KOPT-K1 (cell line): ENCODE measurements around the gene GTF2I.
"Not testable (repeated sequence)": the region's sequence is repeated elsewhere in the genome, so short reads cannot be mapped to it uniquely, and the experiment has no call there.

Experiments
- H3K27ac ChIP-seq: fragments of 200-600 bp; sonication (generic); 2 replicates; pipeline ENCODE4 v1.5.1; 2016; ENCODE audit warnings: antibody characterized with exemption, mild to moderate bottlenecking, low read depth, low read length; ENCODE audit not compliant: poor library complexity, severe bottlenecking
- H3K36me3 ChIP-seq: fragments of 200-600 bp; sonication (generic); 2 replicates; pipeline ENCODE4 v1.5.1; 2017; ENCODE audit warnings: antibody characterized with exemption, mild to moderate bottlenecking, low read length, moderate library complexity; ENCODE audit not compliant: insufficient read depth
- H3K9me3 ChIP-seq: fragments of 200-600 bp; sonication (generic); 2 replicates; pipeline ENCODE4 v1.5.1; 2017; ENCODE audit warnings: antibody characterized with exemption, low read length, mild to moderate bottlenecking; ENCODE audit not compliant: insufficient read depth, poor library complexity, severe bottlenecking

The GTF2I gene

GRCh38 chr7:74650493-74651132 is 6.9 kb upstream of the GTF2I start:
- H3K27ac ChIP-seq: peak overlapping the region; percentile 69

DNA sequence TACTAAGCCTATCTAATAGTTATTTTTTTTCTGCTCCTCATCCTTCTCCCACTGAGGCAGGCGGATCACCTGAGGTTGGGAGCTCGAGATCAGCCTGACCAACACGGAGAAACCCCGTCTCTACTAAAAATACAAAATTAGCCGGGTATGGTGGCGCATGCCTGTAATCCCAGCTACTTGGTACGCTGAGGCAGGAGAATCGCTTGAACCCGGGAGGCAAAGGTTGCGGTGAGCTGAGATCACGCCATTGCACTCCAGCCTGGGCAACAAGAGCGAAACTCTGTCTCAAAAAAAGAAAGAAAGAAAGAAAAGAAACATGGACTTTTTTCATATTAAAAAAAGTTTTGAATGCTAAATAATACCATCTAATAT is 6.4 kb upstream of the GTF2I start:
- peak overlapping the region; percentile 69 for H3K27ac ChIP-seq
- not testable (repeated sequence) for H3K9me3 ChIP-seq, H3K36me3 ChIP-seq

More at GRCh38 chr7:74650493-74651132, 6.9 kb upstream of the GTF2I start:
- not testable (repeated sequence) for H3K36me3 ChIP-seq, H3K9me3 ChIP-seq

GRCh38 chr7:74653686-74654181 is 3.8 kb upstream of the GTF2I start:
- Histone ChIP-seq H3K27ac (no peak overlapping the region), H3K9me3 (no peaks in the 10 kb centered on the region), H3K36me3 (no peaks in the 10 kb centered on the region)

- H3K27ac ChIP-seq: no peak overlapping the region
Measured at GRCh38 chr7:74654811-74655210, 2.7 kb upstream of the GTF2I start.

GRCh38 chr7:74655324-74655723 is 2.2 kb upstream of the GTF2I start:
- Histone ChIP-seq H3K27ac (no peak overlapping the region), H3K36me3 (peaks cover 15% of the 10 kb centered on the region), H3K9me3 (no peaks in the 10 kb centered on the region)

More at GRCh38 chr7:74654811-74655210, 2.7 kb upstream of the GTF2I start:
- peaks cover 9% of the 10 kb centered on the region for H3K36me3 ChIP-seq
- H3K9me3 ChIP-seq: no peaks in the 10 kb centered on the region

DNA sequence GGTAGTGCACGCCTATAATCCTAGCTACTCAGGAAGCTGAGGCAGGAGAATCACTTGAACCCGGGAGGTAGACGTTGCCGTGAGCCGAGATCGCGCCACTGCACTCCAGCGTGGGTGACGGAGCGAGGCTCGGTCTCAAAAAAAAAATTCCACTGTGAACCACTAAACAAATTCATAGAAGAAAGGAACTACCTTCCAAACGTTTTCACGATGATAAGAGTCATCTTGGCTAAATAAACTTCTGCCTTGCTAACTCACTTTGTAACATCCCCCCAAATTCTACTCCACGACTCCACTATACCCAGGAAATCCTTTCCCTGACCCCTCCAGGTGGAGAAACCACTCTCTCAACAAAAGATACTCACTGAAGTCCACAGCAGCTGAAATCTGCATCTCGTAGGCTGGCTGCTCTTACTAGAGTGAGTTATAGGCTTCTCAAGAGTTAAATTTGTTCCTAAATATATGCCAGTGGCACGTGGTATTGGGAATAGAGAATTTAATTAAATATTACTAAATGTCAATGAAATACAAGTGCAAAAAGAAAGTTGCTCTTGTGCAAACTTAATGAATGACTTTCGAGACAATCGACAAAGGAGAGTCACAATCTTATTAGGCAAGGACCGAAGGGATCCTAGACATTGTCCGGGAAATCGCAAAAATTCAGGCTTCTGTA is 1.6 kb upstream of the GTF2I start:
- Histone ChIP-seq H3K27ac (peak overlapping the region; percentile 7), H3K36me3 (peaks cover 20% of the 10 kb centered on the region), H3K9me3 (no peaks in the 10 kb centered on the region)

DNA sequence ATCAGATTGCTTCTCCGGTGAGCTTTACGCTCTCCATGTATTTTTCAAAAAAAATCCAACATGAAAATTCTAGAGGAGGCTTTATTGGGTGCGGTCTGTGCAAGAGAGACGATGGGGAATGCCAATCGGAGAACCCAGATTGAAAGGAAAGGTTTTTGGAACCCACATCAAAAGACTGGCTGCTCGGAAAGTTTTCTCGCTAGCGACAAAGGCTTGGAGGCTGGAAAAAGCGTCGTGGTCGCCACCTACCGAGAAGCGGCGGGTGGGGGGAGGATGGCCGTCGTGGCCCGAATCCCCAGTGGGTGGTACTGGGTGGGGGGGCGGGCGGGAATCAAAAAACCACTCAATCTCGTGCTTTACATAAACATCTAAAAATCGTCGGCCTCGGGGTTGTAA is 1.1 kb upstream of the GTF2I start:
- Histone ChIP-seq H3K27ac (peak overlapping the region; percentile 99), H3K36me3 (peaks cover 25% of the 10 kb centered on the region), H3K9me3 (no peaks in the 10 kb centered on the region)

DNA sequence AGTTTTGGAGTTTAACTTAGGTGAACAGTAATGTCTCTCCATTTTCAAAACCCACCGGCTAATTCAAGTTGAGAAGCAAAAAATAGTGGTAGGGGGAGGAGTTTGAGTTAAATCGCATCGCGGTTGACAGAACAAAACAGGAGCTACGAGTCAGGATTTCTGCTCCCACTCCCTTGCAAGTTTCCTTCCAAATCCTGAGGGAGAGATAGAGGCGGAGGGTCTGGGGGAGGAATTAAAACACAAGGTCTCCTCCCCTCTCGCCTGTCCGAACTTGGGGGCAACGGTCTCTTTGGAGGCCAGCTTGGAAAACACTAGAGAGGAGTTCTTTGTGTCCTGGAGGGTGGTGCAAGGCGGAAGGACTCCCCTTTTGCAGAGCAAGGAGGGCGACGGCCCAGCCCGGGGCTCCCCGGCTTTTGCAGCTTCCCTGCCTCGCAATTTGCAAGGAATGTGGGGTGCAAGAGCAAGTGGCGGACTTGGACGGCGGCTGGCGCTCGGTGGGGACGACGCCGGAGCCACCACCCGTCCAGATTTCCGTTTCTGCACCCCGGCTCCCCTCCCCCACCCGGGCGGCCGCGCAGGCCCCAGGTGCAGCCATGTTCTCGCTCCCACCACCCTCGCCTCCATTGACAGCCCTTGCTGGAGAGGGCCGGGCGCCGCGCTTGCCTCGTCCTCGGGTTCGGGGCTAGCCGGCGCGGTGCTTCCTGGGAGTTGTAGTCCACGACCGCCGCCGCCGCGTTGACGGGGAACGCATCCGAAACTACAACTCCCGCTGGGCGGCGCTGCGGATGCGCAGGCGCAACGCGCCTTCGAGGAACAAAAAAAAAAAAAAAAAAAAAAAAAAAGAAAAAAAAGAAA is 454 bp upstream of the GTF2I start:
- peaks cover 29% of the 10 kb centered on the region for H3K36me3 ChIP-seq
- H3K9me3 ChIP-seq: no peaks in the 10 kb centered on the region
- peak overlapping the region; percentile 99 for H3K27ac ChIP-seq

DNA sequence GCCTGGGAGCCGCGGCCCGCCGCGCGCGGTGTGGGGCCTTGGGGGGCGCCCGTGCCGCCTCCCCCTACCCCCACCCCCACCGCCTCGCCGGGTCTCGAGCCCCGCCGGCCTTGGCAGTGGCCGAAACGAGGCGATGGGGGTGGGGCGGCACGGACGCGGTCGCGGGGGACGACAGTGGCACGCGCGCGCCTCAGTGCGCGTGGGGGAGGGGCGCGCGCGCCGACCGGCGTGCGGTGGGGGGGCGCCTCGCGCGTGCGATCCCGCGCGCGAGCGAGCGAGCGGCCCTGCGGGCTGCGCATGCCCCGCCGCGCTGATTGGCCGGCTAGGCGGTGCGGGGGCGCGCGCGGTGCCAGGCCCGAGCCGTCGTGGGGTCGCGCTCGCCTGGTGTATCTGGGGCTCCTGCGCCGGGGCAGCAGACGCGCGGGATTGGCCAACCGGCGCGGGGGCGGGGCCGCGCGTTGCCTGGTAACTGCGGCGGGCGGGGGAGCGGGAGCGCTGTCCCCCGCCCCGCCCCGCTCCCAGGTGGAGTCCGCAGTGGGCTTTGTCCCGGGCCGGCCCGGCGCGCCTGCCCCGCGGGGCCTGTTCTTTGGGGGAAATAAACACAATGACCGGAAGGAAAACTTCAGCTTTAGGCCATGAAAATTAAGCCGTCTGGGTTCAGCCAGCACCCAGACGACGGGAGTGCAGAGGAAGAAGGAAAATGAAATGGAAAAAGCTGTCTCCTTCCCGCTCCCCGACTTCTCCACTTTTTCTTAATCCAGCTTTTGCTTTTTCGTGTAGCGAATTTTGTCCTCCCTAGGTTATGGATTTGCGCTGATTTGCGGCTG is 873 bp downstream of the GTF2I start:
- Histone ChIP-seq H3K9me3 (no peaks in the 10 kb centered on the region), H3K36me3 (peaks cover 38% of the 10 kb centered on the region), H3K27ac (peak overlapping the region; percentile 99)

GRCh38 chr7:74660202-74660601 is 2.7 kb downstream of the GTF2I start:
- H3K27ac ChIP-seq, H3K9me3 ChIP-seq: not testable (repeated sequence)
- peaks cover 54% of the 10 kb centered on the region for H3K36me3 ChIP-seq

- peaks cover 72% of the 10 kb centered on the region for H3K36me3 ChIP-seq
- not testable (repeated sequence) for H3K27ac ChIP-seq
Measured at GRCh38 chr7:74661836-74662794, 4.6 kb downstream of the GTF2I start.

DNA sequence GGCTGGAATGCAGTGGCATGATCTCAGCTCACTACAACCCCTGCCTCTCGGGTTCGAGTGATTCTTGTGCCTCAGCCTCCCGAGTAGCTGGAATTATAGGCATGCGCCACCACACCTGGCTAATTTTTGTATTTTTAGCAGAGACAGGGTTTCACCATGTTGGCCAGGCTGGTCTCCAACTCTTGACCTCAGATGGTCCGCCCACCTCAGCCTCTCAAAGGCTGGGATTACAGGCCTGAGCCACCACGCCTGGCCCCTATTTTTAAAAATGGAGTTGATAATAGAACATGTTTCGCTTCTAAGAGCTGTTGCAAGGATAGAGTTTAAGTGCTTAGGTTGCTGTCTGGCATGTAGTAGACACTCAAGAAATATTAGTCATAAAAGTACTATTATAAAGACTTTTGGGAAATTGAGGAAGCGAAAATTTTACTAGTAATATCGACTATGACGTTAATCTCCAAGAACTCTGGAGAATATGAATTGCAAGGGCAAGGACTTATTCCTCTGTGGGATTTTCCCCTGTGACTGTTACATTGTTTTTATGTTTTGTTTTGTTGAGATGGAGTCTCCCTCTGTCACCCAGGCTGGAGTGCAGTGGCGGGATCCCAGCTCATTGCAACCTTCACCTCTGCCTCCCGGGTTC is 7.9 kb downstream of the GTF2I start:
- no peaks in the 10 kb centered on the region for H3K9me3 ChIP-seq
- H3K27ac ChIP-seq: no peak overlapping the region
- H3K36me3 ChIP-seq: peaks cover 83% of the 10 kb centered on the region

More at GRCh38 chr7:74661836-74662794, 4.6 kb downstream of the GTF2I start:
- not testable (repeated sequence) for H3K9me3 ChIP-seq

GRCh38 chr7:74667013-74667412 is 9.5 kb downstream of the GTF2I start:
- H3K9me3 ChIP-seq, H3K27ac ChIP-seq: not testable (repeated sequence)
- H3K36me3 ChIP-seq: peaks cover 78% of the 10 kb centered on the region
